ENCODE measurements around the gene BBOX1. TPM values are rescaled to one million over a fixed set of nuclear protein-coding genes. Genes with fewer than 3 reads are reported as not detected.
"Not testable (repeated sequence)": the region's sequence is repeated elsewhere in the genome, so short reads cannot be mapped to it uniquely, and the experiment has no call there.

BBOX1 gene, protein sequence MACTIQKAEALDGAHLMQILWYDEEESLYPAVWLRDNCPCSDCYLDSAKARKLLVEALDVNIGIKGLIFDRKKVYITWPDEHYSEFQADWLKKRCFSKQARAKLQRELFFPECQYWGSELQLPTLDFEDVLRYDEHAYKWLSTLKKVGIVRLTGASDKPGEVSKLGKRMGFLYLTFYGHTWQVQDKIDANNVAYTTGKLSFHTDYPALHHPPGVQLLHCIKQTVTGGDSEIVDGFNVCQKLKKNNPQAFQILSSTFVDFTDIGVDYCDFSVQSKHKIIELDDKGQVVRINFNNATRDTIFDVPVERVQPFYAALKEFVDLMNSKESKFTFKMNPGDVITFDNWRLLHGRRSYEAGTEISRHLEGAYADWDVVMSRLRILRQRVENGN
- not detected for polyA plus RNA-seq (2013, experiment 1 of 4)
- not detected for polyA plus RNA-seq (2013, experiment 2 of 4)
- polyA plus RNA-seq (2013, experiment 3 of 4), result not detected
- not detected for polyA plus RNA-seq (2013, experiment 4 of 4)

GRCh38 chr11:27040302-27041115, at the start of gene BBOX1:
Gene BBOX1, plus strand, starts transcription at chr11:27040815. Its CDS starts 14,616 bp downstream, at chr11:27055431.
- H3K4me3 ChIP-seq (ENCODE audit: insufficient read depth, low read depth, low read length), result no peak within 1 kb of the TSS
- H3K27me3 ChIP-seq (ENCODE audit: control insufficient read depth, insufficient read depth, low read length, poor library complexity, severe bottlenecking), result no peaks in the 10 kb centered on the region
- no peaks in the 10 kb centered on the region for H3K36me3 ChIP-seq (ENCODE audit: control insufficient read depth, insufficient read depth, low read length)
- no peak within 1 kb of the TSS for H3K27ac ChIP-seq (ENCODE audit: insufficient read depth, low read depth, low read length, poor library complexity, severe bottlenecking)
- 69 to 70% methylated on average over 4 of the region's 4 CpGs for WGBS, 2 experiments
- no peaks in the 10 kb centered on the region for H3K9me3 ChIP-seq (ENCODE audit: control insufficient read depth, low read length)
- peaks cover 4% of the 10 kb centered on the region for H3K4me1 ChIP-seq (ENCODE audit: control insufficient read depth, insufficient read depth, low read length)

DNA sequence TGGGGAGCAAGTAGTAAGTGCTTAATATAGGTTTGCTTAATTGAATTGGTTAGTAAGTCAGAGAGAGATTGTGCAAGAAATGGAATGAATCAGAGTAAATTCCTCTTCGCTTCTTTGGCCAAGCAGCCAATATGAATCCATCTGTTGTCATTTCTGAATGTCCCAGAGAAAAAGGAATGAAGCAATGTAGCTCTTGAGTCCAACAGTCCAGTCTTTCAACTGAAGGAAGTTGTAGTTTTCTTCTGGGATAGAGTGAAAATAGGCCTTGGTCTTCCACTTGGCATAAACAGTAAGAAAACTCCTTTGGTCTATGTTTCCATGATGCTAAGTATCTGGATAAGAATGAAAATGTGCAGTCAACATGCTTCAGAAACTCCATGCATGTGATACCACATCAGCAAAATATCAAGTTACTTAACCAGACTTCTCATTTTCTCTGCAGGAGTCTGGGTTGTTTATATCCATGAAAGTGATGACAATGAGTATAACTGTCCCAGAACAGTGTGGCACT, 48.5 kb upstream of the BBOX1 start:
- Histone ChIP-seq H3K4me1 (ENCODE audit: control insufficient read depth, insufficient read depth, low read length) (no peaks in the 10 kb centered on the region), H3K9me3 (ENCODE audit: control insufficient read depth, low read length) (no peaks in the 10 kb centered on the region), H3K36me3 (ENCODE audit: control insufficient read depth, insufficient read depth, low read length) (no peaks in the 10 kb centered on the region), H3K27ac (ENCODE audit: insufficient read depth, low read depth, low read length, poor library complexity, severe bottlenecking) (no peak overlapping the region), H3K27me3 (ENCODE audit: control insufficient read depth, insufficient read depth, low read length, poor library complexity, severe bottlenecking) (peaks cover 4% of the 10 kb centered on the region), H3K4me3 (ENCODE audit: insufficient read depth, low read depth, low read length) (no peak overlapping the region)
- 97 to 98% methylated on average over 1 of the region's 1 CpG for WGBS, 2 experiments

- Histone ChIP-seq H3K27me3 (ENCODE audit: control insufficient read depth, insufficient read depth, low read length, poor library complexity, severe bottlenecking) (peaks cover 4% of the 10 kb centered on the region), H3K27ac (ENCODE audit: insufficient read depth, low read depth, low read length, poor library complexity, severe bottlenecking) (no peak within 1 kb of the TSS)
- 55 to 57% methylated on average over 22 of the region's 22 CpGs for WGBS, 2 experiments
Observed at GRCh38 chr11:26993965-26994457, 46.6 kb upstream of the BBOX1 start, which contains the start of gene FIBIN. Gene FIBIN, plus strand, starts transcription at chr11:26994112. Its CDS starts 415 bp downstream, at chr11:26994527.

DNA sequence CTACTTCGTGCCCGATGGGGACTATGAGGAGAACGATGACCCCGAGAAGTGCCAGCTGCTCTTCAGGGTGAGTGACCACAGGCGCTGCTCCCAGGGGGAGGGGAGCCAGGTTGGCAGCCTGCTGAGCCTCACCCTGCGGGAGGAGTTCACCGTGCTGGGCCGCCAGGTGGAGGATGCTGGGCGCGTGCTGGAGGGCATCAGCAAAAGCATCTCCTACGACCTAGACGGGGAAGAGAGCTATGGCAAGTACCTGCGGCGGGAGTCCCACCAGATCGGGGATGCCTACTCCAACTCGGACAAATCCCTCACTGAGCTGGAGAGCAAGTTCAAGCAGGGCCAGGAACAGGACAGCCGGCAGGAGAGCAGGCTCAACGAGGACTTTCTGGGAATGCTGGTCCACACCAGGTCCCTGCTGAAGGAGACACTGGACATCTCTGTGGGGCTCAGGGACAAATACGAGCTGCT, 46.0 kb upstream of the BBOX1 start:
- no peaks in the 10 kb centered on the region for H3K36me3 ChIP-seq (ENCODE audit: control insufficient read depth, insufficient read depth, low read length)
- no peak overlapping the region for H3K4me3 ChIP-seq (ENCODE audit: insufficient read depth, low read depth, low read length)
- WGBS, 2 experiments, result 92 to 93% methylated on average over 19 of the region's 19 CpGs
- no peaks in the 10 kb centered on the region for H3K9me3 ChIP-seq (ENCODE audit: control insufficient read depth, low read length)
- peaks cover 4% of the 10 kb centered on the region for H3K27me3 ChIP-seq (ENCODE audit: control insufficient read depth, insufficient read depth, low read length, poor library complexity, severe bottlenecking)
- no peak overlapping the region for H3K27ac ChIP-seq (ENCODE audit: insufficient read depth, low read depth, low read length, poor library complexity, severe bottlenecking)
- H3K4me1 ChIP-seq (ENCODE audit: control insufficient read depth, insufficient read depth, low read length), result no peaks in the 10 kb centered on the region

More at GRCh38 chr11:26993965-26994457, 46.6 kb upstream of the BBOX1 start, which contains the start of gene FIBIN:
- H3K4me3 ChIP-seq (ENCODE audit: insufficient read depth, low read depth, low read length), result peak within 1 kb of the TSS; percentile 25
- H3K36me3 ChIP-seq (ENCODE audit: control insufficient read depth, insufficient read depth, low read length), result no peaks in the 10 kb centered on the region
- H3K4me1 ChIP-seq (ENCODE audit: control insufficient read depth, insufficient read depth, low read length), result no peaks in the 10 kb centered on the region
- H3K9me3 ChIP-seq (ENCODE audit: control insufficient read depth, low read length), result no peaks in the 10 kb centered on the region

DNA sequence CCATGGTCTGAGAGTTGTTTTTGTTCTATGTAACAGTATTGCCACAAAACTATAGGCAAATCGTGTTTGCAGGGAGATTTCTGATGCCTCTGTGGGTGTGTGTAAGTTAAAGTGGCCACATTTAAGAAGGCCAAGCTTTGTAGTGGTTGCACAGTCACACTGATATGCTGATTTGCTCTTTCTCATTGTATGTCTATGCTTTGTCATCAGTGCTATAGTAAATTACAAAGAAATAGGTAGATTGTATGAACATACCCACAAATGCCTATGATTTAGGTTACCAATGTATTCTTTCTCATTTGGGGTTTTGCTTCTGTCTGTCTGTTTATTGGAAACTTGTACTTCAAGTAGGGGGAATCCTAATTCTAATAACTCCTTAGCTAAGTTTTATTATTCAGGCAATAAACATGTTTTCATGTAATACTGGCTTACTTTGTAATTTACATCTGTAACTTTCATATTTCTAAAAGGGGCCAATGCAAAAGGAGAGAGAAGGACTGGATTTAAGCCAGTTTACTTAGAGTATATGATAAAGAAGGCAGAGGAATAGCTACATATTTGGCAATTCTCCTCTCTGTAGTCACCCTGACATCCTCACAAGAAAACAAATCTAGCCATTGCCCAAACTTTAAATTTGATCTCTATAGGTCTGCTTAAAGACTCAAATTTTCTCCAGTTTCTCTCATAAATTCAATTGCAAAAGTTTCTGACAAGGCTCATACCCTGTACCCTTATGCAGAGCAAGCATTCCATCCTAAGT, 44.7 kb upstream of the BBOX1 start:
- Histone ChIP-seq H3K4me3 (ENCODE audit: insufficient read depth, low read depth, low read length) (no peak overlapping the region), H3K36me3 (ENCODE audit: control insufficient read depth, insufficient read depth, low read length) (no peaks in the 10 kb centered on the region), H3K9me3 (ENCODE audit: control insufficient read depth, low read length) (no peaks in the 10 kb centered on the region), H3K4me1 (ENCODE audit: control insufficient read depth, insufficient read depth, low read length) (no peaks in the 10 kb centered on the region), H3K27ac (ENCODE audit: insufficient read depth, low read depth, low read length, poor library complexity, severe bottlenecking) (no peak overlapping the region), H3K27me3 (ENCODE audit: control insufficient read depth, insufficient read depth, low read length, poor library complexity, severe bottlenecking) (peaks cover 4% of the 10 kb centered on the region)
- WGBS, 2 experiments, result 78 to 83% methylated on average over 1 of the region's 1 CpG

DNA sequence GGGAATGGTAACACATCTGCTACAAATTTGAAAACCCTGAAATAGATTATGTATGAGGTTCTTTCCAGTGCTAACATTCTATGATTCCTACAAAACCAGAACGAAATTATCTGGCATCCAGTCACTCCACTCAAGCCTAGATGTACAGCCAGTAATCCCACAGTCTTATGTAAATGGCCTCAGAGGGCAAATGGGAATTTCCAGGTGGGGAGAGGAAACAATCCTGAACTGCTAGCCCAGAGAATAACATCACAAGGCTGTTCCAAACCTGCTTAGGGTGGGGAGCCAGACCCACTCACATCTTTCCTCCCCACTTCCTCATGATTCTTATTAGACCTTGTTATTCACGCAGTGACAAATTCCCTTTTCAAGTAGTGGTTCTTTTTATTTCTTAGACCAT, 43.2 kb upstream of the BBOX1 start:
- H3K4me3 ChIP-seq (ENCODE audit: insufficient read depth, low read depth, low read length), result no peak overlapping the region
- 82 to 89% methylated on average over 1 to 2 of the region's 2 CpGs for WGBS, 2 experiments
- no peaks in the 10 kb centered on the region for H3K36me3 ChIP-seq (ENCODE audit: control insufficient read depth, insufficient read depth, low read length)
- H3K4me1 ChIP-seq (ENCODE audit: control insufficient read depth, insufficient read depth, low read length), result no peaks in the 10 kb centered on the region
- no peak overlapping the region for H3K27ac ChIP-seq (ENCODE audit: insufficient read depth, low read depth, low read length, poor library complexity, severe bottlenecking)
- H3K27me3 ChIP-seq (ENCODE audit: control insufficient read depth, insufficient read depth, low read length, poor library complexity, severe bottlenecking), result peaks cover 4% of the 10 kb centered on the region
- no peaks in the 10 kb centered on the region for H3K9me3 ChIP-seq (ENCODE audit: control insufficient read depth, low read length)

GRCh38 chr11:27001136-27001730, 39.4 kb upstream of the BBOX1 start:
- not testable (repeated sequence) for H3K36me3 ChIP-seq (ENCODE audit: control insufficient read depth, insufficient read depth, low read length); H3K27ac ChIP-seq (ENCODE audit: insufficient read depth, low read depth, low read length, poor library complexity, severe bottlenecking); H3K4me1 ChIP-seq (ENCODE audit: control insufficient read depth, insufficient read depth, low read length); H3K27me3 ChIP-seq (ENCODE audit: control insufficient read depth, insufficient read depth, low read length, poor library complexity, severe bottlenecking); H3K4me3 ChIP-seq (ENCODE audit: insufficient read depth, low read depth, low read length); H3K9me3 ChIP-seq (ENCODE audit: control insufficient read depth, low read length)
- 85 to 91% methylated on average over 3 to 4 of the region's 4 CpGs for WGBS, 2 experiments

DNA sequence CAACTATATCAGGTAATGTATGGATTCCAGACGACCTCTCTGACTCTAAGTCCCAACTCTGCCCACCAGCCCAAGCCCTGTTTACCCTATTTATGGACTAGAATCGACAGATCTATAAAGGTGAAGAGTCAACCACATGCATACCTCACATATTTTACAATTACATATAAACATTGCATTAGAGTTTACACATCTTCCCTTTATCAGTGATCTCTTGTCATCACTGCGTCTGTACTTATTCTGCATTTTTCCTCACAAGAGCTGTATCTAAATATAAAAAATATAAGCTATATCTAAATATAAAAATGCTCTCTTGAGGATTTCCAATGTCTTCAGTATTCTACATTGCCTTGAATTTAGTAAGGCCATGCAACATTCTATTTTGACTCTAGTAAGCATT, 38.2 kb upstream of the BBOX1 start:
- 89 to 92% methylated on average over 3 of the region's 3 CpGs for WGBS, 2 experiments
- no peaks in the 10 kb centered on the region for H3K4me1 ChIP-seq (ENCODE audit: control insufficient read depth, insufficient read depth, low read length)

GRCh38 chr11:27002838-27003237, 37.8 kb upstream of the BBOX1 start:
- Histone ChIP-seq H3K9me3 (ENCODE audit: control insufficient read depth, low read length) (no peaks in the 10 kb centered on the region), H3K36me3 (ENCODE audit: control insufficient read depth, insufficient read depth, low read length) (no peaks in the 10 kb centered on the region), H3K27ac (ENCODE audit: insufficient read depth, low read depth, low read length, poor library complexity, severe bottlenecking) (no peak overlapping the region), H3K4me1 (ENCODE audit: control insufficient read depth, insufficient read depth, low read length) (no peaks in the 10 kb centered on the region), H3K27me3 (ENCODE audit: control insufficient read depth, insufficient read depth, low read length, poor library complexity, severe bottlenecking) (no peaks in the 10 kb centered on the region), H3K4me3 (ENCODE audit: insufficient read depth, low read depth, low read length) (no peak overlapping the region)
- 81 to 94% methylated on average over 3 to 4 of the region's 4 CpGs for WGBS, 2 experiments

More for the DNA sequence above, 38.2 kb upstream of the BBOX1 start:
- no peak overlapping the region for H3K27ac ChIP-seq (ENCODE audit: insufficient read depth, low read depth, low read length, poor library complexity, severe bottlenecking)
- H3K9me3 ChIP-seq (ENCODE audit: control insufficient read depth, low read length), result no peaks in the 10 kb centered on the region
- no peaks in the 10 kb centered on the region for H3K27me3 ChIP-seq (ENCODE audit: control insufficient read depth, insufficient read depth, low read length, poor library complexity, severe bottlenecking)
- H3K4me3 ChIP-seq (ENCODE audit: insufficient read depth, low read depth, low read length), result no peak overlapping the region
- H3K36me3 ChIP-seq (ENCODE audit: control insufficient read depth, insufficient read depth, low read length), result no peaks in the 10 kb centered on the region

Data from ectodermal cell (in vitro differentiated cells).